ENCODE results near the gene TUBG1.

TUBG1 gene

GRCh38 chr17:42565523-42566214 lies 43.8 kb upstream of the TUBG1 start:
- TF ChIP-seq TAF1 (IDR thresholded peaks at IDR 0.05; ENCODE audit: borderline replicate concordance, insufficient read depth, low read length) (no peak), FOXP2 (optimal IDR thresholded peaks at IDR 0.05; ENCODE audit: borderline replicate concordance, extremely low read depth, extremely low read length, insufficient read depth) (no peak)

GRCh38 chr17:42566215-42566882 lies 43.1 kb upstream of the TUBG1 start:
- TF ChIP-seq POLR2AphosphoS5 (IDR thresholded peaks at IDR 0.05; ENCODE audit: low read depth, low read length) (no peak), REST (IDR thresholded peaks at IDR 0.05; ENCODE audit: insufficient read depth in 1 of 2, low read depth in 2 of 2, low read length in 2 of 2) (0 out of 4 replicates have a peak, but pooled peaks of 1 of the 2 experiments have one; percentile 4)

- peak; percentile 84 for TF ChIP-seq POLR2AphosphoS5 (IDR thresholded peaks at IDR 0.05; ENCODE audit: low read depth, low read length)
- peak; percentile 74; the same call in 1 of the 2 replicates for TF ChIP-seq SIN3A (IDR thresholded peaks at IDR 0.05; ENCODE audit: borderline replicate concordance, insufficient read depth, low read length)
- TF ChIP-seq REST (IDR thresholded peaks at IDR 0.05; ENCODE audit: insufficient read depth in 1 of 2, low read depth in 2 of 2, low read length in 2 of 2), result 0 out of 4 replicates have a peak, but pooled peaks of 1 of the 2 experiments have one; percentile 22
- peak; percentile 84; the same call in 1 of the 2 replicates for TF ChIP-seq TAF1 (IDR thresholded peaks at IDR 0.05; ENCODE audit: borderline replicate concordance, insufficient read depth, low read length)
- peak; percentile 79 for TF ChIP-seq FOXP2 (optimal IDR thresholded peaks at IDR 0.05; ENCODE audit: borderline replicate concordance, extremely low read depth, extremely low read length, insufficient read depth)
Observed at GRCh38 chr17:42566883-42567573, 42.5 kb upstream of the TUBG1 start, which contains the start of gene MLX. Gene MLX, plus strand, starts transcription at chr17:42567100. Its CDS starts 25 bp downstream, at chr17:42567125.

GRCh38 chr17:42568341-42569111 lies 41.0 kb upstream of the TUBG1 start:
- TF ChIP-seq POLR2AphosphoS5 (IDR thresholded peaks at IDR 0.05; ENCODE audit: low read depth, low read length), result no peak
- no peak for TF ChIP-seq FOXP2 (optimal IDR thresholded peaks at IDR 0.05; ENCODE audit: borderline replicate concordance, extremely low read depth, extremely low read length, insufficient read depth)
- no peak for TF ChIP-seq REST (IDR thresholded peaks at IDR 0.05; ENCODE audit: insufficient read depth in 1 of 2, low read depth in 2 of 2, low read length in 2 of 2)
- TF ChIP-seq TAF1 (IDR thresholded peaks at IDR 0.05; ENCODE audit: borderline replicate concordance, insufficient read depth, low read length), result no peak
- TF ChIP-seq SIN3A (IDR thresholded peaks at IDR 0.05; ENCODE audit: borderline replicate concordance, insufficient read depth, low read length), result no peak

Measured in PFSK-1 (cell line).